ENCODE measurements around the gene RBMS3.
A peak's percentile ranks its signal among the peaks of the same experiment; 100 is the strongest.

Gene RBMS3

DNA sequence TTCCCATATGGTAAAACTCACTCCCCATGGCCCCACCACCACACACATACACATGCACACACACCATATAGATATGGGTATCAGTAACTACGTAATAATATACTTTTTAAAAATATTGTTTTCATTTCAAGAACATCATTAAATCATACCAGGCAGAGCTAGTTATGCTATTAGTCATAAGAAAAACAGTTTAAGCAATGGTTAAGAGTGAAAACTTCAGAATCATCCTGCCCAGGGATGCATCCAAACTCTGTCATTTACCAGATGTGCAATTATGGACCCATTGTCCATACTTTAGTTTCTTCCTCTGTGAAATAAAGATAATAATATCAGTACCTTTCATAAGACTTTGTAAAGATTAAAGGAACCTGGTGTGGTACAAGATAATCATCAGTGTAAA is 608.3 kb downstream of the RBMS3 start:
- H3K27ac ChIP-seq = no peak overlapping the region
- no peak for DNase-seq (ENCODE audit: low read depth, low spot score)

DNA sequence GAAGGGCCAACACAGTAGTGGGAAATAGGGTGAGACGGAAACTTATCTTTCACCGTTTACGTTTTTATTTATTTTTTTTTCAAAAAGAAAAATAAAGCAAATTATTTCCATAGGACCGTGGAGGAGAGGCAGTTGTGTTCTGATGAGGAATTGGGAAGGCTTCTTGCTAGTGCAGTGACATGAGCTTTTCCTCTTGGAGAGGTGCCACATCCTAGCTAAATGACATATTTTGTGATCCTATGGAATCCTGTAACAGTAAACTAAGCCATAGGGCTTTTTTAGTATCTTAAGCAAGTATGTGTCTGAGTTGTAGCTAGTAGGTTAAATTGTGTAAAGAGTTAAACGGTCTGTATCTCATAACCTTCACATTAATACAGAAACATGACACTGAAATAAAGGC is 609.9 kb downstream of the RBMS3 start:
- no peak overlapping the region for H3K27ac ChIP-seq
- no peak for DNase-seq (ENCODE audit: low read depth, low spot score)

DNA sequence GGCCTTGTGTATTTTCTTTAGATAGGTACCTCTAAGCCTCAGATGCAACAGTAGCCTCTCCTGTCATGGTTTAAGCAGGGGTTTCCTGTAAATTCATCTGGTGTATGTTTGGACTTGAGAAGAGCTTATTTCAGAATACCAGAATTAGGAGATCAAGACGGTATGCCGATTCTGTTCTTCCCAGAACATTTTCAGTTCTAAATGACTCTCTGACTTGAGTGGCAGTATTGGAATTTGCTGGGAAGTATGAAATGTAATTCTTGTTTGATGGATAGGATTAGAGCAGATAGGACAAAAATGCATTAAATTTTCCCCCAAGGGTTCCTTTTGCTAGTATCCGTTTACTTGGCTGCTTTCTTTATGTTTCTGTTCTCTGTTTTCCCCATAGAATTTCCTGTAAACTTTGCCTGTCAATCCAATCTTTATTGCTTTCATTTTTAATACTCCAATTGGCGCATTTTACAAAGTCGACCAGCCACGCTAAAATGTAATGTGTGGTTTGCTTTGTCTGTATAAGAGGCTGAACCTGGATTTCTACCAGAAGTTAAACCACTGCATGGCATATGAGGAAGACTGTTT is 612.2 kb downstream of the RBMS3 start:
- no peak overlapping the region for H3K27ac ChIP-seq
- DNase-seq (ENCODE audit: low read depth, low spot score) = no peak

DNA sequence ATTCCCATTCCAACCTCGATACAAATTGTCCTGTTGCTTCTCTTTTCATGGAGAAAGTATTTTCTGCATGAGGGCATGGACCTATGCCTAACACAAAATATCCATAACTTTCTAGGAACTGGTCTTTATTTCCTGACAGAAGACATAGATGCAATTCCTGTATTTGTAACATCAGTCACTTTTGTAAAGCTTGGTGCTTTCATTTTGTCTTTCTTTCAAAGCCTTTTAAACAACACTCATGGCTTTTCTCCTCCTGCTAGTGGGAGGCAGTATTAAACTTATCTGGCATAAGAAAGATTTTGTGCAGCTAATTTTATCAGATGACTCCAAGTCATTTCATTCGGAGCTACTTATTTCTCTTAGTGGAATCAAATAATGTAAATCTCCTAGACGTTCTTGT is 616.0 kb downstream of the RBMS3 start:
- DNase-seq (ENCODE audit: low read depth, low spot score) = no peak
- no peak overlapping the region for H3K27ac ChIP-seq

DNA sequence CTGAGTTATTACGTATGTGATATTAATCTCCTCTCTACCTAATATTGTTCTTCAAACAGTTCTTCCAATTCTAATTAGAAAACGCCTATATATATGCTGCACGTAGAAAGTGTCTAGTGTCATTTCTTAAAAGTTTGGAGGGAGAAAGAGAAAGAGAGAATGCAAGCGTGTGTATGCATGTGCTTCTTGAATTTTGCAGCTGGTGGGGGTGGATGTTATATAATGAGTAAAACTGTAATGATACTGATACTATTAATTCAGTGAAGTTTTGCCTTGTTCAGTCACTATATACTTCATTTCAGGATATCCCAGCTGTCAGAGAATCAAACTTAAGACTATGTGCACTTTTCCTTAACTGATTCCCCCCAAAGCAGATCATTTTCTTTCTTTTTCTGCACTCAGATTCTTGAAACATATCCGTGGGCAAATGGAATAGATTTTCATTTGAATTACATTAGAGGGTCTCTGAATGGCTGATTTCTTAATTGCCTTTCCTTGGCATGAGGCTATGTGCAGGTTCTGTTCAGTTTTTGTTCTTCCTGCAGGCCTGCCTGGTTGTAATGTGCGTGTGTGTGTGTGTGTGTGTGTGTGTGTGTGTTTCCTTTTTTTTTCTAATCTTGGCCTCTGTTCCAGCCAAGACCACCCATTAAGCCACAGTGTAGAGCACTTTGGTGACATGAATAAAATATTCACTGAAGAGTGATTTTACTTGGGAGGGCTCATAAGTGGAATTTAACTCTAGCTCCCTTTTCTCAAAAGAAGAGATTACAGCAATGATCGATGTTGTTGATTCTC is 617.5 kb downstream of the RBMS3 start:
- DNase-seq (ENCODE audit: low read depth, low spot score) = no peak
- no peak overlapping the region for H3K27ac ChIP-seq

DNA sequence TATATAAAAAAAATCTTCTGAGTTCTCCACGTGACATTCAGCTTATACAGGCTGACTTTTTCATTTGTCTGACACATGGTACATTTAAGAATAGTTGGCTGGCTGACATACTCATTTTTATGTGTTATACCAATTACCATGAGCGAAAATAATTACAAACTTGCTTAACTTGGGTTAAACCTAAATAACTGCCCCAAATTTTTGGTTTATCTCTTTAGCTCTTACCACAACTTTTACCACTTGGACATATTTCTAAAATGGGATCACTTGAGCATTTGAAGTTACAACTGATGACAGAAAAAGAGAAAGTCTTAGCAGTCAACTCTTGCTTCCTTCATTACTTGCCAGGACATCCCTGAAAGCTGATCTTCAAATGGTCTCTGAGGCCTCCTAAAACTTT is 618.1 kb downstream of the RBMS3 start:
- H3K27ac ChIP-seq = no peak overlapping the region
- DNase-seq (ENCODE audit: low read depth, low spot score) = no peak

DNA sequence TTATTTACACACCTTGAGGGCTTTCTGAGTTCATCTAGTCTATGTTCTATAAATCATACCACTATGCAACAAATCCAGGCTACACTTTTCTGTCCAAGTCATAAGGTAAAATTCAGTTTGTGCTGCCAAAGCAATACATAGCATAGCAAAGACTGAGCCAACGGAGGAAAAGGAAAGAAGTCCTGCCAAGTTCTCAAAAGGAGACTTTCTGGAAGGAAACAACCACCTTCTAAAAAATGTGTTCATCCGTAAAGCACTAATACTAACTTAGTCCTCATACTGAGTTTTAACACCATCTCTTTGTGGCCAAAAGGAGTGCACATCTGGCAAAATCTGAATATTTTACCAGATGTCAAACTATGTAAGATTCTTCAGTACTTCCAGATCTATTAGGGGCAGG is 620.2 kb downstream of the RBMS3 start:
- no peak for DNase-seq (ENCODE audit: low read depth, low spot score)
- H3K27ac ChIP-seq = no peak overlapping the region

DNA sequence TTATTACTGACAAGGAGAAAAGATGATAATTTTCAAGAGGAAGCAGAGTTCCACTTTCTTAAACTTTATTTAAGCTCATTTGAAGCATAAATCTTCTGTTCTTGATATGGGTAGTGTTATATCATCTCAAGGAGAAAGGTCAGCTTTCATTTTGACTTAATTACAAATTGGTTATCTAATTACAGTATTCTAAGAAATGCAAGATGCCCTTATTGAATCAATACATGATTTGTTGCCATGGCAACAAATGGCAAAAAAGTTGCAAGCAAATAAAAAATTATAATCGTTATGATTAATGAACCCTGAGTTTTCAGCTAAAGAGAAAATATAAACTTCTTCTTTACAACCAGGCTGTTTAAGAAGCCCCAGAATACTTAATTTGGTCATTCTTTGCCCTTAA is 622.7 kb downstream of the RBMS3 start:
- H3K27ac ChIP-seq = no peak overlapping the region
- no peak for DNase-seq (ENCODE audit: low read depth, low spot score)

DNA sequence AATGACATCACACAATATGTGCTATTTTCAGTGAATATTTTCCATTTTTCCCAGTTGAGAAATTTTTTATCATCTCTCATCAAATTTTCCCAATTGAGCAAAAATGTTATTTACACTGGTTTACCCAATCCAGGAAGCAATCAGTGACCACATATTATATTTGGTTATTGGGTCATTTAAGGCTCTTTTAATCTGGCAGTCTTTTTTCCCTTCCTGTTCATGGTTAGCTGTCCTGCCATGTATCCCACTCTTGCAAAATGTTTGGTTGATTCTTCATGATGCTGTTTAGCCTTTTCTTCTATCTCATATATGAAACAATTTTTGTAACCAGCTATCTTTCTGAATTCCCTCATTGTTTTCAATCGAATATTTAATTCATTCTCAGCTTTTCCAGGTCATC is 626.0 kb downstream of the RBMS3 start:
- no peak overlapping the region for H3K27ac ChIP-seq
- DNase-seq (ENCODE audit: low read depth, low spot score) = no peak

DNA sequence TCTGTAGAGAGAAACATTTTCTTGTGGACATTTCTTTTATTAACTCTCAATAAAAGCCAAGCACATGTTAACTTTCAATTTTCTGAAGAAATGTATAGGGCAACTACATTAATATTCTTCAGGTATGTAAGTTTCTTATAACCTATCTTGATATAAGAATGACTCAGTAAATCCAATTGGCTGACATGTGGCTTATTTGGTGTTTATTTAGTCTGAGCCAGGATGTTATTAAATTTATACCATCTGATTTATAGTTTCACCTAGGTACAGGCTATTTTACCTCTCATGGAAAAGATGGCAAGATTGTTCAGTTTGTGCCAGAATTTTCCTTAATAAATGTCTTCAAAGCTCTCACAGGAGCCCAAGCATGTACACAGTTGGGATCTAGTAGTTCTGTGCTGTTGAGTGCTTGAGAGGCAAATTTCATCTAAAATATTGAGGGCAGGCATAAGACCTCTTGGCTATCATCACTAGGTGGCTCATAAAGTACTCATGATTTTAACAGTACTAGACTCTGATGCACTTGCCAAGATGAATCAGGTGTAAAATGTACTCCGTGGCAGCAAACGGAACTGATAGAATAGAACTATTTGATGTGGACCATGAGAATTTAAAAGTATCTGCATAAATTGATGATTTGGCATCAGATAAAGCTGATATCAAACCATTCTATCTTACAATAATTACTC is 631.9 kb downstream of the RBMS3 start:
- DNase-seq (ENCODE audit: low read depth, low spot score) = no peak
- H3K27ac ChIP-seq = no peak overlapping the region

DNA sequence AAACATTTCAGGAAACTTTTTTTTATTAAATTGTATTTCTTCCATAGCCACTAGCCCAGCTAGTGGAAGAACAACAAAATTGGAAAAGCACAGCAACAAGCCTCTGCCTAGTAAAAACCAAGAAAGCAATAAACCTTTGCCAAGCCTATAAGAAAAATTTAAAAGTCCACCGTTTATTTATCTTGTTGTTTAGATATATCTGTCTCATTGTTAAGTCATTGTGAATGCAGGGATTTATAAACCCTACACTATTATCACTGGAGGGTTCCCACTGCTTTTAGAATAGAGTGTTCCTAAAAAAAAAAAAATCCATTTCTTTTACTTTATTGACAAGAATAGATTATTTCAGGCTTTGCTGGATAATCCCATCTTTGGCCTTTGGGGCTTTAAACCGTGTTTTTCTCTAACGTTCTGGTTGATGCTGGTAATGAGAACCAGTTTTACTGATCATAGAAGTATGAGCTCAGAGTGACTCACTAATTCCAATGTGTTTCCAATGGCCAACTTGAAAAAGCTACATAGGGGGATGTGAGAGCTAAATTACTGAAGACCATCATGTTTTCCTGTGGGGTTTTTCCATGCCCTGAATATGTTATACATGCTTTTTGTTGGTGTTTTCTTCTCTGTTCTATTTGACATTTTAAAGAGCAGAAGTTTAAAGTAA is 634.1 kb downstream of the RBMS3 start:
- H3K27ac ChIP-seq = no peak overlapping the region
- DNase-seq (ENCODE audit: low read depth, low spot score) = no peak

DNA sequence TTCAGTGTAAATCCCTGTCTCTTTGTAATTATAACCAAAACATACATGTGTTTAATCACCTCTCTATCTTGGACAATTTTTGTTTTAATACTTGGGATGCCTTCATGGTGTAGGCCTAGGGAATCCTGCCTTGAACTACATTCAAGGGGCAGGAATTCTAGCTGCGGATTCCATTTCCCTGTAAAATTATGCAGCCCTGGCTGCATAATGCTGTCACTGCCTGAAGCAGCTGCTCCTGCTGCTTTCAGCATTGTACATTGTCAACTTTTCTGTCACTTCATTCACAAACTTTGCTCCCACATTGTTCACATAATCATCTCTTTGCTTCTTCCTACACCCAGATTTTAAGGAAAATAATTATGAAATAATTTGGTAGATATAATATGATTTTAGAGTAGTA is 638.7 kb downstream of the RBMS3 start:
- no peak for DNase-seq (ENCODE audit: low read depth, low spot score)
- no peak overlapping the region for H3K27ac ChIP-seq

DNA sequence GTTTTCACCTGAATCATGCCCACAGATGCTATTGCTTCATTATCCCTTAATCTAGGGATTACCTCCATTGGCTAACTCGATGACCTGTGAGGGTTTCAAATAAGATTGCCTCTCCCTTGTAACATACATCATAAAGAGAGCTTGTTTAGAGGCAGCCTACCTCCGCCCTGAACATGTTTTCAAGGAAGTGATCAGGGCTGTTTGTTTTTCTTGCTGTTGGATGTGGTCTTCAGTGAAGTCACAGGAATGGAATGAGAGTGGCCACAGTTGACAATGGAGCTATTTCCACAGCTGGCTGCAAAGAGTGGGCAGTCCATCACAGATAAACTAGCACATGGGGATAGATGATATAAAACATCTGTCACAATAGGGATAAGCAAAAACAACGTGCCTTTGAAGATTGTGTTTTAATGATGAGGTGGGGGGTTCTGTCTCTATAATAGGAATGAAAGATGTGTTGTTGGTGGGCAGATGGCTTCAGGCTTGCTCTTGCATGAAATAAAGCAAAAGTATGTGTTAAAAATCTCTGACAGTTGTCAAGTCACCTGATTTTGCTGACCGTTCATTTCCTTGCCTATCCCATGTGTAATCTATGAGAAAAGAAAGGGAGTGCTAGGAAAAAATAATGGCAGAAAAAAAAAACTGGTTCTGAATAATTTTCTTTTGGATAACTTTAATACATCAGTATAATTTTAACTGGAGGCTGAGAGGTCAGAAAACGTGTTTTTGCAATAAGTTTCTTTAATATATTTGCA is 642.3 kb downstream of the RBMS3 start:
- H3K27ac ChIP-seq = peak overlapping the region; percentile 22
- DNase-seq (ENCODE audit: low read depth, low spot score) = peak; percentile 98

DNA sequence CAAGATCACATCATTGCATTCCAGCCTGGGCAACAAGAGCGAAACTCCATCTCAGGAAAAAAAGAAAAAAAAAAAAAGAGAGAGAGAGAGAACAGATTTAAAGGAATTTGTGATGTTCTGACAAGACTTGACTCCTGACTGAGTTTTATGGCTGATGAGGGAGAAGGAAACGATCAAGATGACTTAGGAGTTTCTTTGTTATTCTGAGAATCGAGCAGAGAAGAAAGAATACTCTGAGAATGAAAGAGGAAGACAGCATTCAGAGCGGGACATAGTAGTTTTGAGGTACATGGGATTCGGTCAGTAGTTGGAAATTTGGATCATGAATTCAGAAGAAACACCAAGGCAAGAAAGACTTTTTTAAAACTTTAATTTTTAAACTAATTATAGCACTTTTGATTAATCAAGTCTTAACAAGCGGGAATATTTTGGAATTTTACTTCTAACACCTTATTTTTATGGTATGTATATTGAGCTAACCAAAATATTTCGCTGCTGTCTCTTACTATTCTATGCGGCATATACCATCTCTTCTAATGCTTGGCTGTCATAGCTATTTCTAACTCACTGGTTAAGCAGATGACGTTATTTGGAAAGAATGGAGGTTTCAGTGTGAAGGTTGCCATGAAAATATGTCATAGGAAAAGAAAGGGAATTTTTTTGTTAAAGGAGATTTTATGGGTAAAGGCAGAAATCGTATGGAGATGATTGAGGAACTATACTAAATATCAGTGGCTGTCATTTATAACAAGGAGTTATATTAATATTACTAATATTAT is 644.1 kb downstream of the RBMS3 start:
- DNase-seq (ENCODE audit: low read depth, low spot score) = no peak
- no peak overlapping the region for H3K27ac ChIP-seq

DNA sequence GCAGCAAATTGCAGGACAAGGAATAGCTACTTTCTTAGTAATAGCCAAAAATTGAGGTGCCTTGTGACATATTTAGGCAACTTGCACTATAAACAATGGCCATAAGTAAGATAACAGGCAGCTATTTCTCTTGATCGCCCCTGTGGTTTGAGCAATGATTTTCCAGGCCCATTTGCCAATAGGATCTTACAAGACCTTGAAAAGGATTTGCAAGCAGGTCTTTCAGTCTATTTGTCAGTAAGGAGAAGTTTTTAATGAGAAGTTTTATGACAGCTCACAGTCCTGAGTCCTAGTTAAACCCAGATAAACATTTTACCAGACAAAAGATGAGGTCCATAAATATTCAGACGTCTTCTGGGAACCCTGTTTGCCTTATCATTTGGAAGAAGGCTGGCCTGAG is 645.5 kb downstream of the RBMS3 start:
- H3K27ac ChIP-seq = no peak overlapping the region
- no peak for DNase-seq (ENCODE audit: low read depth, low spot score)

DNA sequence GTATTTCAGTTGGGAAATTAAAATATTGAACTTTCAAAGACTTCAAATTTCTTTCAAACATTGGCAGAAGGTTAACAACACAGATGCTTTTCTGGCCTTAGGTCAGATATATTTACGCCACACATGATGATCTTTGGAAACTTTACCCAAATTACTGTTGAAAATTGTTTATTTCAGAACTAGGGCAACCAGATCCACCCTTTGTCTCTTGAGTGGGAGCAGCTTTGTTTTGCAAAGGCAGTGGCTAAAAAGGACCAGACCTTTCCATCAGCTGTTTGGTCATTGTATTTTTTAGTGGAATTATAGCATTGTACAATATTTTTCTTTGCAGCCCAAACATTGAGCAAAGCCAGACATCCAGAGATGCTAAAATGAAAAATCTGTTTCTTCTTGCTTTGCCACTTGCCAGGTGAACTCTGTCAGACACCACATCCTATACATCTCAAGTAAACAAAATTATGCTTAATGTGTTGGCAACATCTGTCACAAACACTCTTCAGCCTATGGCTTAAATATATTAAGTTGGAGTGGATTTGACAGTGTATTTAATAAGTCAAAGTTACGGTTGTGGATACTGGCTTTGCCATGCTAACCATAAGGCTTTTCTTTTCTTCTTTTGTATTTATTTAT is 651.9 kb downstream of the RBMS3 start:
- DNase-seq (ENCODE audit: low read depth, low spot score) = no peak
- H3K27ac ChIP-seq = no peak overlapping the region

DNA sequence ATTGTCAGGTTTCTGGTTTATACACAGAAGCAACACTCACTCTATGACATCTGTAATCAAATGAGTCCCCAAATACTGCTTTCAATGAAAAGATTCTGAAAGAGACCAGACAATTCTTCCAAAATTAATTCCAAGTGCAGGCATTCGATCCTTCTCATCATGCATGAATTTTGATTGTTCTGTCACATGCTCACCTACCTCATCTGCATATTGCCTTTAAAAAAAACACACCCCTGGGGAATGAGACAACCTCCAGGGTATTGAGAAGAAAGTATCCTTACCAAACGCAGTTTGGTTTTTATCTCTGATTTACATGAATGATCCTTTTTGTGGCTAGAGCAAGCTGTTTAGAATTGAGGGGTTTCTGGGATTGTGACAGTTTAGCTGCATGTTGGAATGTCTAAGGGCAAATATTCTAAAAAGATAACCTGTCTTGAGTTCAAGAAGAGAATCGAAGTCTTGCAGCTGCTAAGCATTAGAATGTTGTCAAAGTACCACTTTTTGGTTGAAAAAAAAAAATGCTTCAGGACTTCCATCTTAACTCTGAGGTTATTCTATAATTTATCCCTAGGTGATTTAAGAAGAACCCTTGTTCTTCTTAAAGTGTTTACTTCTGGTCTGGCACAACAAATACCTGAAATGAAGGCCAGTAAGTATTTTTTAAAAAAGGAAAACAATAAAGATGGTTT is 653.1 kb downstream of the RBMS3 start:
- DNase-seq (ENCODE audit: low read depth, low spot score) = no peak
- no peak overlapping the region for H3K27ac ChIP-seq

DNA sequence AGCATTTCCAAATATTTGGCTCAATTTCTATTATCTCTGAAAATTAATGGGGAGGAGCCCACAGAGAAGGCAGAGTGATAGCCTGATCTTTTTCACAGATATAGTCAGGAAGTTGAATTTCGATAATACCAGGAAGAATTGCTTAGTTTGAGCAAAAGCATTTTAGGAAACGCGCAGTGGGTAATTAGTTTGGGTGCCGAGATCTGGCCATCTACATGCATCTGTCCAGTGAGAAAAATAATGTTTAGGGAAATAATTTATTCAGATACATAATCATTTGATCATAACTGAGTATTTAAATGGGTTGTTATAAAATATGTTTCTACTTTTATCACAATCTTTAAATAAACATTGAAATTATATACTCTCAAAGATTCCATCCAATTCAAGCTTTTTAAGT is 653.9 kb downstream of the RBMS3 start:
- no peak overlapping the region for H3K27ac ChIP-seq
- DNase-seq (ENCODE audit: low read depth, low spot score) = no peak

DNA sequence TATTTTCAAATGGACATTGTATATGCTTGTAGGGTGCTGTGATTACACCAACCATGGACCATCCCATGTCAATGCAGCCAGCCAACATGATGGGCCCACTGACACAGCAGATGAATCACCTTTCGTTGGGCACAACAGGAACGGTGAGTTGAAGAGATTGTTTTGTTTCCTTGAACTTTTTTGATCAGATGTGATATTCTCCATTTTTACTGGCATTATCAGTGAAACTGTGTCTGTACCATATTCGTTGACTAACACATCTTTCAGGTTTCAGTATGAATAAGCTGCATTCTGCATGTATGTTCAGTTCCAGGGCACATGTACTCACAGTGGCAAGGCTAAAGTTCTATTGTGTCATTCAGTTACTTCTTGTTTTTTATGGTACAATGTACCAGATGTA is 655.2 kb downstream of the RBMS3 start:
- DNase-seq (ENCODE audit: low read depth, low spot score) = peak; percentile 6
- H3K27ac ChIP-seq = no peak overlapping the region
